Kidney epithelial cell (primary cell): Measurements from ENCODE around the gene NR2C2. TPM values are rescaled to one million over a fixed set of nuclear protein-coding genes. Genes with fewer than 3 reads are reported as not detected.

ENCODE experiments used
- DNase-seq: peaks from one replicate; pipeline ENCODE4 v3.0.0-alpha.2; 2010; ENCODE audit warnings: low read depth
- H3K27me3 ChIP-seq: 2 replicates; pipeline ENCODE4 v1.6.0; 2011; ENCODE audit warnings: low read length; ENCODE audit not compliant: control insufficient read depth, insufficient read depth
- H3K36me3 ChIP-seq: 2 replicates; pipeline ENCODE4 v1.5.1; 2011; ENCODE audit warnings: low read length; ENCODE audit not compliant: control insufficient read depth, insufficient read depth
- H3K4me3 ChIP-seq: 2 replicates; pipeline ENCODE4 v1.5.1; 2011; ENCODE audit warnings: low read depth, mild to moderate bottlenecking, control low read depth, low read length
- total RNA-seq: library from RNA; depleted of rRNA; stranded (reverse); fragments of >200 nt; gene quantifications from 2 replicates; pipeline ENCODE4 v1.2.3, GENCODE V29; 2015
- TF ChIP-seq, protein P1 (sequence below): IDR thresholded peaks from 2 replicates; pipeline ENCODE4 v1.5.1; 2011; ENCODE audit warnings: mild to moderate bottlenecking, moderate library complexity, low read length, control low read depth, inconsistent platforms; ENCODE audit not compliant: insufficient read depth, poor library complexity, severe bottlenecking

Gene NR2C2
- total RNA-seq, 1 donor from 2014 or later, result 33.6 TPM

DNA sequence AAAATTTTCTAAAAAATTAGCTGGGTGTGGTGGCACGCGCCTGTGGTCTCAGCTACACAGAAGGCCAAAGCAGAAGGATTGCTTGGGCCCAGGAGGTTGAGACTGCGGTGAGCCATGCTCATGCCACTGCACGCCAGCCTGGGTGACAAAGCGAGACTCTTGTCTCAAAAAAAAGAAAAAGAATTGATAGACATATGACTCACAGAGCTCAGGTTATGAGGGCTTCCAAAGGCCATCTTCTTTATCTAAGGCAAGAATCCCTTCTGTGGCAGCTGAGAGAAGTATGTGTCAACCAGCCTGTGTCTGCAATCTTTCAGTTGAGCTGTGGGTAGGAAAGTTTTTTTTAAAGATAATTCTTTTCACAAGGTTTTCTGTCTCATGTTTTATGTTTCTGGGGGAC is 63.8 kb downstream of the NR2C2 start:
- TF ChIP-seq, protein P1, sequence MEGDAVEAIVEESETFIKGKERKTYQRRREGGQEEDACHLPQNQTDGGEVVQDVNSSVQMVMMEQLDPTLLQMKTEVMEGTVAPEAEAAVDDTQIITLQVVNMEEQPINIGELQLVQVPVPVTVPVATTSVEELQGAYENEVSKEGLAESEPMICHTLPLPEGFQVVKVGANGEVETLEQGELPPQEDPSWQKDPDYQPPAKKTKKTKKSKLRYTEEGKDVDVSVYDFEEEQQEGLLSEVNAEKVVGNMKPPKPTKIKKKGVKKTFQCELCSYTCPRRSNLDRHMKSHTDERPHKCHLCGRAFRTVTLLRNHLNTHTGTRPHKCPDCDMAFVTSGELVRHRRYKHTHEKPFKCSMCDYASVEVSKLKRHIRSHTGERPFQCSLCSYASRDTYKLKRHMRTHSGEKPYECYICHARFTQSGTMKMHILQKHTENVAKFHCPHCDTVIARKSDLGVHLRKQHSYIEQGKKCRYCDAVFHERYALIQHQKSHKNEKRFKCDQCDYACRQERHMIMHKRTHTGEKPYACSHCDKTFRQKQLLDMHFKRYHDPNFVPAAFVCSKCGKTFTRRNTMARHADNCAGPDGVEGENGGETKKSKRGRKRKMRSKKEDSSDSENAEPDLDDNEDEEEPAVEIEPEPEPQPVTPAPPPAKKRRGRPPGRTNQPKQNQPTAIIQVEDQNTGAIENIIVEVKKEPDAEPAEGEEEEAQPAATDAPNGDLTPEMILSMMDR, result no peak
- DNase-seq, result no peak
- no peaks in the 10 kb centered on the region for H3K27me3 ChIP-seq
- no peak overlapping the region for H3K4me3 ChIP-seq
- peaks cover 3% of the 10 kb centered on the region for H3K36me3 ChIP-seq

DNA sequence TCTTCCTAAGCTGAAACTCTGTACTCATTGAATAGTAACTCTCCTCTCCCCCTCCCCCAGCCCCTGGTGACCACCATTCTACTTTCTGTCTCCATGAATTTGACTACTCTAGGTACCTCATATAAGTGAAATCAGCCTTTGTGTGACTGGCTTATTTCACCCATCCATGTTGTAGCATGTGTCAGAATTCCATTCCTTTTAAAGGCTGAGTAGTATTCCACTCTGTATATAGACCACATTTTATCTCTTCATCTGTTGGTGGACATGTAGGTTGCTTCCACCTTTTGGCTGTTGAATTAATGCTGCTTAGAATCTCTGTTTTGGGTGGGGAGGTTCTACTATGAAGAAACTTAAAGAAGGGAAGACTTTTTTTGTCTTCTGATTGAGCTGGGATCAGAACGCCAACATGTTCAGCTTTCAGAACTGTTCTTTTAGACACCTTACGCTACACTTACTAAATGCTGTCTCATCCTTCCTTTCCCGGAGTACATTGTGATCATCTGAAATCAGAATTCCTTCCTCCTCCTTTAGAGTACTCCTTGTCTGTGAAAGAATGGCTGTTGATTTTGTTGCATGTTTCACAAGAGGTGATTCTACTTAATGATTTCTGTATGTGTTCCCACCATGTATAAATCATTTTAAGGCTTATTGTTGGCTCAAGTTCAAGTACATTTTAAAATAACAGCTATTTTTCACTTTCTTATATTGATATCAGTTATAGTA is 67.4 kb downstream of the NR2C2 start:
- peaks cover 3% of the 10 kb centered on the region for H3K36me3 ChIP-seq

DNA sequence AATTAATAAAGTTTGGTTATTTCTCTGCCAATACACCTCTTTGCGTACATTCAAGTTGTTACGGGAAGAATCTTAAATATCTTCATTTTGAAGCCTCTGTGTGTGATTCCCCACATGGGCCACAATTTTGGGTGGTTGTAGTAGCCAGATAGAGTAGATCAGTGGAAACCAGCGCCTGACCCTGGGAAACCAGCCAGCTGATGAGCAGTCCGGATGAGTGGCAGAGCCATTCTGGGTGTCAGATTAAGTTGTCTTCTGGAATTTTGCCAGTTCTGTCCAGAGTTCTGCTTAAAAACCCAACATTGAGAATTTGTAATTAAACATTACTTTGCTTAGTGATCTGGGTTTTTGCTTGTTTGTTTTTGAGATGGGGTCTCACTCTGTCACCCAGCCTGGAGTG is 68.1 kb downstream of the NR2C2 start:
- Histone ChIP-seq H3K36me3 (peaks cover 3% of the 10 kb centered on the region), H3K27me3 (no peaks in the 10 kb centered on the region), H3K4me3 (no peak overlapping the region)
- DNase-seq, result no peak
- TF ChIP-seq, protein P1, result no peak

More for the DNA sequence above, 67.4 kb downstream of the NR2C2 start:
- no peak overlapping the region for H3K4me3 ChIP-seq
- TF ChIP-seq, protein P1, result no peak
- no peak for DNase-seq
- H3K27me3 ChIP-seq, result no peaks in the 10 kb centered on the region

DNA sequence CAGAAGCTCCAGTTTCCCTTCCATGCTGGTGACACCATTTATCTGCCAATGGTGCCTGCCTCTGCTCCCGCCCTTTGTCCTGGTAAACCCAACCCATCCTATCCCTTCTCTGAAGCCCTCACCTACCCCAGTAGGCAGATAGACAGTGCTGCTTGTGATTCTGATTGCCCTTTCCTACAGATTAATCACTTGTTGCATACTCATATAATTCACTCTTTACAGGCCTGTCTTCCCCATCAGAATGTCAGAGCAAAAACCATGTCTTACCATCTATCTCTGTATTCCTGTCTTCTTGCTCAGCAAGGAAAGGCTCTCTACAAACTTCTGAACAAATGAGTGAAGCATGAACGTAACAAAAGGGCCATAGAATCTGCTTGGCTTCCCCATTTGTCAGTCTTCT is 69.8 kb downstream of the NR2C2 start:
- TF ChIP-seq, protein P1, result no peak
- Histone ChIP-seq H3K27me3 (no peaks in the 10 kb centered on the region), H3K36me3 (peaks cover 3% of the 10 kb centered on the region), H3K4me3 (no peak overlapping the region)
- DNase-seq, result no peak

DNA sequence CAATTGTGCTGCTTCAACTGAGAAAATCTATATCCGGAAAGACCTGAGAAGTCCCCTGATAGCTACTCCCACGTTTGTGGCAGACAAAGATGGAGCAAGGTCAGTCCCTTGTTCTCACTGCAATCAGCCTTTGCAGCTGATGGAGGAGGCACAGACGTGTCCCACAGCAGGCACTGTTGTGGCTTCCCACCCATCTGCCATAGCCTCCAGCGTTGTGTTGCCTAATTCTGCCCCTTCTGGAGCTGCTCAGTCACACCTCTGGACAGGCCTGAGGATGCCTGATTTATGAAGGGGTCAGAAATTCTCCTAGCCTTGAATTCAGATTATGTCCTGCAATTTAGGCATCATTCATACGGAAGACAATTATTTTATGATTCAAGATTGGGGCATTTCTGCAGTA is 75.9 kb downstream of the NR2C2 start:
- DNase-seq, result no peak
- Histone ChIP-seq H3K36me3 (no peaks in the 10 kb centered on the region), H3K27me3 (no peaks in the 10 kb centered on the region), H3K4me3 (no peak overlapping the region)
- TF ChIP-seq, protein P1, result no peak

DNA sequence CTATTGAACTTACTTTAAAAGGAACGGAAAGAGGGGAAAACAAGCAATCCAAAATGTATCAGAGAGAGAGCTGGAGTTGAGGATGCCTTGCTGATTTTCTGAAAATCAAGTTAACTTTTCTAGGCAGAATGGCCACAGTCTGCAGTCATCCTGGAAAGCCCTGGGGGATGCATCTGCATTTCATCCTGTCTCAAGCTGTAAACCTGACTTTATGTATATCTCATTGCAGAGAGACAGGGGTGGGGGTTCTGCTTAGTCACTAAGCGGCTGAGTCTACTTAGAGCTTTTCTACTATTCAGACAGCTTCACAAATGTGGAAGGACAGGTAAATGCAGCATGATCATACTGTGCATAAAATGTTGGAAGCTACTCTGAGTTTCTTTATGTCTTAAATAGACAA is 76.3 kb downstream of the NR2C2 start:
- TF ChIP-seq, protein P1, result no peak
- H3K4me3 ChIP-seq, result no peak overlapping the region
- no peaks in the 10 kb centered on the region for H3K27me3 ChIP-seq
- H3K36me3 ChIP-seq, result no peaks in the 10 kb centered on the region
- DNase-seq, result no peak
